NCI-H128 (cell line): ENCODE data around the gene DAPK1.

Experiments
- DNase-seq: peaks from one replicate; lab custom pipeline; 2025; ENCODE audit not compliant: unreplicated experiment; lab: John Stamatoyannopoulos, UW

The DAPK1 gene

DNA sequence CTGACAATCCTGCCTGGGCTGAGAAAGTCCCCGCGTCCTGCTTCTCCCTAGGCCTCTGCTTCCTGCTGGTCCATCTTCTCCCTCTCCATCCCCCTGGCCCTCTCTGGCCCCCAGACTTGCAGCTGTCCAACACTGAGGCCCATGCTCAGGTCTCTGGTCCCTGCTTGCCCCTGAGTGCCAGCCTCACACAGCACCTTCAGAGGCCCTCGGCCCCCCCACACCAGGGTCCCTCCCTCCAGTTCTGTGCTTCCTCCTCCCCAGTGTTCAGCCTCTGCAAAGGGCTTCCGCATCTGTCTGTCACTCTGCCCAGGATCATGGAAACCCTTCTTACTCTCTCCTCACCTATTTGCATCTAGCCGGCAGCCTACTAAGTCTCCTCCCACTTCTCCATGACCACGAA lies 165.9 kb downstream of the DAPK1 start:
- no peak for DNase-seq

DNA sequence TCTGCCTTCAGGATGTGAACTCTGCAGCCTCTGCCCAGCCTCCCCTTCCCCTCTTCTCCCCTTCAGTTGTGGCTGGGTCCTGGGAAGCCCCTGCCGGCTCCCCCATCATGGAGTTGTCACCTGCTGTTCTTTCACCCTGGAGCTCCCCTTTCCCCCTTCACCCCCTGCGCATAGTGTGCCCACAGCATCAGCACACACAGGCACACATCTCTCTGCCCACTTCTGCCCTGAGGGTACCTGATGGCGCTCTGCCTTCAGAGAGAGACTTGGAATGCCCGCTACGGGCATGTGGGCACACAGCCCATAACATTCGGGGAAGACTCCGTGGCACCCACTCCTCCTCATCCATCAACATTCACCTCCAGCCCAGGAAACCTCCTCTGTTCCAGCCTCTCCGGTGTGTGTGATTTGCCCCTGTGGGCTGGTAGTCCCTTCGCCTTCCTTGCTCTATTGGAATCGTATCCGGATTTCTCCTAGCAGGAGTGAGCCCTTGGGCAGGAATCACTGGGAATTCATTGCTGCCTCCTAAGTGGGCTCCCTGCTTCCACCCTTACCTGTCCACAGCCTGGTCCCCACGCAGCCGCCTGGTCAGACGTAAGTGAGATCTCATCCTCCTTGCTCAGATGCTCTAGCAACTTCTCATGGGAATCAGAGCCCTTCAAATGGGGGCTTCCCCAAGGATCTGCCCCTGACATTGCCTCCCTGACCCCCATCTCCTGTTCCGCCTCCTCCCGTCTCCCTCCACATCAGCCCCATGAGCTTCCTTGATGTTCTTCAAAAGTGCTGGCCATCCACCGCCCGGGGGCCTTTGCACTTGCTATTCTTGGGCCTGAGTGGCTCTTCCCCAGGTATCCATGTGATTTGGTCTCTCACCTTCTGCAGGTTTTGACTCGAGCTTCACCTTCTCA lies 166.7 kb downstream of the DAPK1 start:
- DNase-seq, result no peak

DNA sequence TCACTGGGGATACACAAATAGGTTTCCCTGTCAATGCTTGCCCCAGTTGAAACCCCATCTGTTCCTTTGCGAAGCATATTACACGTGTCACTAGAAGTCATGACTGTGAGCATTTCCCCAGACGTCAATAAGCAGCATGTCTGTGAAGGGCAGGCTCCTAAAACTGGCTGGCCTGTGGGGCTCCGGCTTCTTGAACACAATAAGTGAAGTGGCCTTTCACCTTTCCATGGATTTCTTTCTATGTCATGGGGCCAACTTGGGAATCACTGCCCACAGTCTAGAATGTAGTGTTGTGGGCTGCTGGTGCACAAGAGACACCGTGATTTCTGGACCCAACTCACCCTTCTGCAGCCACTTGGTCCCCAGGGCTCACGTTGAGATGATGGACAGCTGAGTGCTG lies 167.8 kb downstream of the DAPK1 start:
- no peak for DNase-seq

DNA sequence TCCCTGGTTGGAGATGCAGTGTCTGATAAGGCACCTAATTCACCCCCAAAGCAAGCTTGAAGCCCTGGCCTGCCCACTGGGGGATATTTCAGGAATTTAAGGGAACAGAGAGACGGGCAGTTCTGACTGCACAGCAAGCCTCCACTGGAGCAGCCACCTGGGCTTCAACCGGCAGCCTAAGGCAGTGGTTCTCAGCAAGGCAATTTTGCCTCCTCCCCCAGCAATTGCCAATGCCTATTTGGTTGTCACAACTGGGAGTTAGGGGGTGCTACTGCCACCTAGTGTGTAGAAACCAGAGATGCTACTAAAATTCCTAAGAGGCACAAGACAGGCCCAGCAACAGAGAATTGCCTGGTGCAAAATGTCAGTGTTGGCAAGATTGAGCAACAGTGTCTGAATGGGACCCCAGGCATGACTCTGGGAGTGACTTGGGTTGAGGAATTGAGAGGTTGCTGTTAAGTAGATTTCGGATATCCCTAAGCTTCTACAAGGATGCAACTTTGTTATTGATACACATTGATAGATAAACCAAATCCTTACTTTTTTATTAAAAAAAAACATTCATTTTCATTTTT lies 169.6 kb downstream of the DAPK1 start:
- DNase-seq, result no peak

DNA sequence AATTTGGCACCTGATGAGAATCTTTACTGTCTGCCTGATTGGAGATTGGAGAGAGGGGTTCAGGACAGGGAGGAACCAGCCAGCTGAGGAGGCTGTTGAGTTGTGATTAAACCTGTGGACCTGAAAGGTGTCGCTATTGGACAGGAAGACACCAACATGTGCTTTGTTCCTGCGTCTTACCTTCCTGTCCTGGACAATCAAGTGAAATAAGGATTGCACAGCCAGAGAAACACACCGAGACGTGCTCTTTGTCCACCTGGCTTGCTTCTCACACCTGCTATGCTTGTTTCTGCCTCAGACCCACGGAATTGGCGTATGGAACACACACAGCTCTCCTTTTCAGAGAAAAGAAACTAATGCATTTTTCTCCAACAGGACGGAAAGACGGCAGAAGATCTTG lies 170.6 kb downstream of the DAPK1 start:
- no peak for DNase-seq

DNA sequence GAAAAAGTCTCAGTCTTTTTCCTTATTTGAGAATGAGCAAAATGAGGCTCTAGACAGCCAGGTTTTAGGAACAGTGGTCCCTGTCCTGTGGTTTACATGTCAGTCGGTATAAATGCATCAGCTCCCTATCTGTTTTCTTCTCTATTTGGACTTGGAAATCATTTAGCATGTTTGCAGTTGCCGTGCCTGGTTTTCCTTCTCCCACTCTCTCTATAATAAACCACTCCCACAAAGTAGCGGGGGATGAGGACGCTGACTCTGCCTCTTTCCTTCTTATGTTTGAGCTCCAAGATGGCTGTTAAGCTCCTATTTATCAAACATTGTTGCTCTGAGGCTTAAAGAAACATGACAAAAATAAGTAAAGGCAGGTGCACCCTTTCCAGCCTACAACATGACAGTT lies 171.1 kb downstream of the DAPK1 start:
- no peak for DNase-seq

DNA sequence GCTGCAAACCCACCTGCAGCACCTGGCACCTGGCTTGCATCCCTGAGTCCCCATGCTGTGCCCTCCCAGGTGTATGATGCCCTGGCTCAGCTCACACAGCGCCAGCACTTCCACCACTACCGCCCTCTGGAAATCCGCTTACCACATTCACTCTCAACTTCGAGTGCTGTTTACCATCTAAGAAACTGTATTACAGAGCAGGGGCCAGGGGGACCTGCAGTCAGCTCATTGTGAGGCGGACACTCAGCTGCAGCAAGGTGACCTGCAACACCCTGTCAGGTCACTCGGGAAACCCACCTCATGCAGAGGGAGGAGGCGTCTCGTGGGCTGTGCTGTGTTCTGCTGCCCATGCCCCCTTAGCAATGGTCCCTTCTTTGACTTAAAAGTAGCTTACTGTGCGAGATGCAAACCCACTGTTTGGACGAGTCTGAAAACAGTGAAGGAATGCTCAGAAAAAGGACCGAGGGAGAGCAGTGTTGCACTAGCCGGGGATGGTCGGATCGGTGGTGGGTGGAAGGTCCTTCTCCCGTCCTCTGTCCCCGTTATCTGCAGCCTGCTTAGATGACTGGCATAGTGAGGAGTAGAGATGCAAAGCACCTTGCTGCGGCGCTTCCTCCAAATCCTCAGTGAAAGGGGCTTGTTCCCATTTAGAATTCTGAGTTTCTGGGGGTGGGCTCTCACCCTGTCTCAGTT lies 173.1 kb downstream of the DAPK1 start:
- no peak for DNase-seq

DNA sequence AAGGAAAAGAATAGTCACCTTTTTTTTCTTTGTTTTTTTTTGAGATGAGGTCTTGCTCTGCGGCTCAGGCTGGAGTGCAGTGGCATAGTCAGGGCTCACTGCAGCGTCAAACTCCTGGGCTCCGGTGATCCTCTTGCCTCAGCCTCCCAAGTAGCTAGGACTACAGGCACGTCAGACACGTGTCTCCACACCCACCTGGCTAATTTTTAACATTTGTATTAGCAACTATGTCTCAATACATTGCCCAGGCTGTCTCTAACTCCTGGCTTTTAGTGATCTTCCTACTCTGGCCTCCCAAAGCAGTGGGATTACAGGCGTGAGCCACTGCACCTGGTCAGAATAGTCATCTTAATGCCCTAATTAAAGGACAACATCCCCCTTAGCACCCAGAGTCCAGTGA lies 173.8 kb downstream of the DAPK1 start:
- no peak for DNase-seq

DNA sequence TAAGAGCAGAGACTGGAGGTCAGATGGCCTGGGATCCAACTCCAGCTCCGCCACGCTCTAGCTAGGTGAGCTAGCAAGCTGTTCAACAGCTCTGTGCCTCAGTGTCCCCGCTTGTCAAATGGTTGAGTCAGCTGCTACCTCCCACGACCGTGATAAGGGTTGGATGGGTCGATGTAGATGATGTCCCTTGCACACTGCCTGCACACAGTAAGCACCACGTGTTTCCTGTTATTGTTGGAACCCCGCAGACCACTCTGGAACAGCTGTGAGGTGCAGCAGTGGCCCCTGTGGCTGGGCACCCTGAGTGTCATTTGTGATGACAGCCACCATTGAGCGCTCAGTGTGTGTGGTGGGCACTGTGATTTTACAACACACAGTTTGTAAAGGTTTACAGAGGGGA lies 174.3 kb downstream of the DAPK1 start:
- no peak for DNase-seq

DNA sequence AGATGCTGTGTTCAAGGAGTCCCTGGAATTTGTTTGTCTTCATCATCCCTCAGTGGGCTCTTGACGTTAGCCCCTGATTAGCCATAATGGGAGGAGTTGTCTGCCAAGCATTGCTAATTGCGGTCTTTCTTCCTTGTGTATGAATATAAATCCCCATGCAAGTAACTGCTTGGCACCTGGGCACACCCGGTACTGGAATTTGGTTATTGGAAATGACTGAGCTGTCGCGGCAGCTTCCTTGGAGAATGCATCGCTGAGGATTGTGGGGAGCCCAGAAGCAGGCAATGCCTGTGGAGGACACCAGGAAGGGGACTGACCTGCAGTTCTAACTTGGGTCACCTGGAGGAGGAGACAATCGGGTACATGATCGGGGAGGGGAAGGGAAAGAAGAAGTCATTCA lies 174.9 kb downstream of the DAPK1 start:
- DNase-seq, result no peak

DNA sequence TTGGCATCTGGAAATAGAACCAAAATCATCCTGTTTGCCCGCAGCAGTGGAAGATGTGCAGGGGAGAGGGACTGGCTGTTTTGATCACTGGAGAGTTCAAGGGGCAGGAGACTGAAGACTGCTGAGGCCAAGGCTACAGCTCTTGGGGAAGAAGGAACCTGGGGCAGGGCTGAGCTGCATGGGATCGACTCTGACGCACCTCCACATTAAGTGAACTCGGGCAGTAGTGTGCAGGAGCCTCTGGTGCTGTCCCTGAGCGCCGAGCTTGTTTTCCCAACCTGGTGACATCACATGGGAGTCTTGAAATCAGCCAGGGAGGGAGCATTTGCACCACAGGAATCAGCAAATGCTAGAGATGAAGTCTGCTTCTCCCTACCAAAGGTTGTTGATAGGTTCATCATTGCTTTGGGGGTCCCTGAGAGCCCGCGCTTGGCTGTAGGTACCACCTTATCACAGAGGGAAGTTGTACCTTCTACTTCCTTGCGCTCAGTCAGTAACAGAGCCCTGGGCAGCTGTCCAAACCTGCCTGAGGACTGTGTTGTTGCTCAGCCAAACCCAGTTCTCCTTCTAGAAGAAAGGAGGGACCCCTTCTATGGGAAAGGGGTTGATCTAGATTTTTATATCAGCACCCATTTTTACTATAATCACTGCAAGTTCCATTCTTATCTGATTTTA lies 175.9 kb downstream of the DAPK1 start:
- DNase-seq, result no peak

DNA sequence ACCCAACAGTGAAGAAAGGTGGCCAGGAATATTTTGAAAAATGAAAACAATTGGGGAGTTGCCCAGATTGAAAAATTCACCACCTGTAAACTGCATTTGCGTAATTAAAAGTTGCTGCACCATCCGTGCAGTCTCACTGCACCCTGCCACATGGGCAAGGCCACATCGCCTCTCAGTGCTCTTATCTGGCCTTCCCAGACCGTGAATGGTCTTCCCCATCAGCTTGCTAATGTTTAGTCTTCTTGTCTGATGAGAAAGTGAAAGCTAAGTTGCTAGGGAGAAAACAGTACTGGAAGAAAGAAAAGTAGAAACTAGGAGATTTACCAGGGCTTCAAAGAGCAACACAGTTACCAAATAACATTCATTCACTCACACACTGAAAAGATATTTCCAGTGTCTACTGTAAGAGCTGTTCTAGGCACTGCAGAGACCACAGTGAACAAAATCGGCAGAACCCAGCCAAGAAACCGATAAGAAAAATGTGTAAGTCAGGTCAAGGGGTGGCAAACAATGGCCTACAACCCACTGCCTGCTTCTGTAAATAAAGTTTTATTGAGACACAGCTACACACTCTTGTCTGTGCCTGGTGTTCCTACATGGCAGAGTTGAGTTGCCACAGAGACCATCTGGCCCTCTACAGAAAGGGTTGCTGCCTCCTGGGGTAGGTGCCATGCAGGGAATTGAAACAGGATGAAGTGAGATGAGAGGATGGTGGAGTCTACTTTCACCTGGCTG lies 177.1 kb downstream of the DAPK1 start:
- no peak for DNase-seq

DNA sequence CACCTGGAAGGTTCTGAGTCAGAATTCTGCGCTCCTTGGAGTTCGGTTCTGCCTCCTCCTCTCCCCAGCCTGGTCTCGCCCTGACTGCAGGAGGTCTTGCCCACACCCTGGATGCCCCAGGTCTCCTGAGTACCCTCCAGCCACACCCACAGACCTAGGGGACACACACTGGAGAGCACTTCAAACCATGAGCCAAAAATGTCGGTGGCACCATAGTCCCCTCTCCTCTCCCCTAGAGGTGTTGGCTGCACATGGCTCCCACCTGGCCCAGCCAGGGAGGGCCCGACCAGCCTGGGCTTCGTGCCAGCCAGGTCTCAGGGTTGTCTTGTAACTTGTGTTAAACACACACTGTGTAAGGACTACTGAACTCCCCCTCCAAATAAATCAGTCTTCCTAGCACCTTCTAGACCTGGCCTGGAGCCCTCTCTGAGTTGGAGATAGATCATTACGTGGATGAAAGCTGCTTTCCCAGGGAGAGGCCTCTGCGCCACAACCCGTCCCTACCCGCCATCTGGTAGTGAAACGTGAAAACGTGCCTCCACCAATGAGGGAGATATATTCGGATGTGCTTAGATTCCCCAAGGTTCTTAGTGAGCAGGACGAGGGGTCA lies 178.3 kb downstream of the DAPK1 start:
- no peak for DNase-seq

DNA sequence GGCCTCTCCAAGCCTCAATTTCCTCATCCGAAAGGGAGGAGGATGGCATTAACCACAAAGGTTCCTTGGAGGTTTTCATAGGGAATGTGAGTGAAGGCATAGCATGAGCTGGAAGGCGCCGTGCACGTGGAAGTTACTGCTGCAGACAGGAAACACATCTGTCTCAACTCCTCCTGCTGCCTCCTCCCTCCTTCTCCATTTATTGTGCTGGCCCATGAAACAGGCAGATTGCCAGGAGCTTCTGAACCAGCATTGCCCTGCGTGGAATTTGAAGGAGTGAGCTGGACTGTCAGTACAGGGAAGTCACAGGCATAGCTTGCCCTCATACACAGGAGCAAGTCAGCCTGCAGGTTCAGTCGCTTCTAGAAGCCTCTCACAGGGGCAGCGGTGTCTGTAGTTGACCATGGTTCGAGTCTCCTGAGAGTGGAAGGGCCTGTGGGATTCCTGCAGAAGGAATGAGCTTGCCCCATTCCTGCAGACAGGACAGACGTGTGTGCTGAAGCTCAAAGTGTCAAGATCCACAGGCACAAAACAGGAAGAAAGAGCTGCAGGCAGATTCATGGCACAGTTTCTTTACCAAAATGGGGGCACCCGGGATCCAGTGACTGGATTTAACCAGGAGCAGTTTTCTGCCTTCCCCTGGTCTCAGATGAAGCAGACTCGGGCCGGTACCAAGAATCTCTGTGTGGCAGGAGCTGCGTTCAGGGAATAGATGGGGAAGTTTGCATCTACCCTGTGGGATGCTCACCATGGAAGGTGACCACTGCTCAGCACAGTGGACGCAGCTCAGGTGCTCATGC lies 179.5 kb downstream of the DAPK1 start:
- no peak for DNase-seq

DNA sequence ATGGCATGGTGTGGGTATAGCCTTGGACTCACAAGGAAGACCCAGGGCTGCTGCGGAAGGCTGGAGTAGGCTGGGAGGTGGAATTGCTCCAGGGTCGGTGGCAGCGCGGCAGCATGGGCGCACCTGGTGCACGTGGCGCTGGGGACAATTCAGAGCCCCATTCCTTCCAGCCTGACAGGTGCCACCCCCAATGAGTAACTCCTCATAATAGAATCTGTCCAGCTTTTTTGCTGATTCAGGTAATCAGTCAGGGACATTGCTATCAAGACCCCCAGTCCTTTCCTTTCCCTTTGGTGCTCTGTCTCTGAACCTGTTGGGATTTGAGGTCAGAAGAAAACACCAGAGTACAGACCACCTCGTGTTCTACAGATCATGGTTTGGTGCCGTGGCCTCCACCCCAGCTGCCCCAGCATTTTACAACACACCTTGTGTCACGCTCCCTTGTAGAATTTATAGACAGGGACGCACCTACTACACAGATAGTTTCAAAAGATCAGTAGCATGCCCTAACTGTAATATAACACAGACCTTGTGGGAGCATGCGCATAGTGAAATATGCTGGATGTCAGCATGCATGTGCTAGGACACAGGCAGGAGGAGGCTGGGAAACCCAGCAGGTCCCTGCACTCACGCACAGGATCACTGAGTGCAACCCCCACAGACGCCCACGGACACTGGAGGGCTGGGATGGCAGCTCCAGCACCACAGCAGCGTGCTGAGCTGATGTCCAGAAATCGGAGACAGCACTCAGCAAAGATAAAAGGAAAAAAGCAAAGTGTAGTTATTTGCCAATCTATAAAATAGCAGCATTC lies 180.3 kb downstream of the DAPK1 start:
- no peak for DNase-seq

DNA sequence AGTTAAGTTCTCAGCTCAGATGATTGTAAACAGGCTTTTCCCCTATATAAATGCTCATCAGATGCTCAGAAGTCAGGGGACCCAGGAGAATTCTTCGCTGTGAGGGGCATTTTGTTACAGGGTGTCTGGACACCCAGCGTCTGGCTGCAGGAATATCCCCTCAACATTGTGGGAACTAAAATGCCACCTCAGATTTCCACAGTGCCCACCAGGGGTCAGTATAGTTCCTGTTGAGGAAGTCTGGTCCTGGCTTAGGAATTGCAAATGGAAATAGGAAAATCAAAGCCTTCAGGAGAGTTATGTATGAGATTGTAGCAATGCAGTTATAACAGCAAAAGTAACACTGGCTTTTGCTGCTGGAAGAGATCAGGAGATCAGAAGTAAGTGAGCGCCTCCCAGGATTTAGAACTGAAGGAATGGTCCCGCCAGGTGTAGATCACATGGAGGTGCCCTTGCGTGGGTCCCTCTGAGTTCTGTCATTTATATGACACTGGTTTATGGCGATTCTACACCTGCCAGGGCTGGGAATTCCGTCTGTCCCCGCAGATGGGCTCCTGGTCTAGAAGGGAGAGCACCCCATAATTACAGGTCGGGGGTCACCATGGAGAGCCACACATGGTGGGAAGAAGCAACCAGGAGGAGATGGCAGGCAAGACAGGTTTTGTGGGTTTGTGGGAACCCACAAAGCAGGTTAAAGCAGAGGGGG lies 181.1 kb downstream of the DAPK1 start:
- peak; percentile 41 for DNase-seq

DNA sequence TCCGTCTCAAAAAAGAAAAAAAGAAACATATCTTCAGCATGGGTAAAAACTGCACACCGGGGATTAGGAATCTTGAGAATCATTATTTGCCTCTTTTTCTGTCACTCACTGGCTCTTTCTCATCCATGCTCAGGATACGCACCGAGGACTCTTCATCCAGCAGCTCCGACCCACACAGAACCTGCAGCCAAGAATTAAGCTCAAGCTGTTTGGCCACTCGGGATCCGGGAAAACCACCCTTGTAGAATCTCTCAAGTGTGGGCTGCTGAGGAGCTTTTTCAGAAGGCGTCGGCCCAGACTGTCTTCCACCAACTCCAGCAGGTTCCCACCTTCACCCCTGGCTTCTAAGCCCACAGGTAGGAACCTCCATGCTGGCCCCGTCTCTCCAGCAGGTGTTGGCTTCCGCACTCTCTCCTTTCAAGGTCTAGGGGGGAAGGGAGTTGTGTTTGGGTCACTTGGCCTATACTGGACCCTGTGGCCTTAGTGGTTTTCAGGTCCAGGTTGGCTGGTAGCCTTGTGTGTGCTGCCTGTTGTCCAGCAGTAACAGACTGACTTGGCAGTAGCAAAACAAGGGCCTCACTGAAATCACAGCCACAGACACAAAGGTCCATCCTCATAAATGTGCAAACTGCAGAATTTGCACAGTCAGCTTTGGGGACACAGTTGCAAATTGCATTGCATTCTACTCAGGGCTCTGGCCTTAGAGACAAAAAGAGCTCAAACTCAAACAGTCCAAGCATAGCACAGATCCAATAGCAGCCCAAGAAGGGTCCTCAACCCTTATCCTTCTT lies 183.8 kb downstream of the DAPK1 start:
- DNase-seq, result no peak
